Measurements from ENCODE around the gene COL17A1.

The COL17A1 gene

DNA sequence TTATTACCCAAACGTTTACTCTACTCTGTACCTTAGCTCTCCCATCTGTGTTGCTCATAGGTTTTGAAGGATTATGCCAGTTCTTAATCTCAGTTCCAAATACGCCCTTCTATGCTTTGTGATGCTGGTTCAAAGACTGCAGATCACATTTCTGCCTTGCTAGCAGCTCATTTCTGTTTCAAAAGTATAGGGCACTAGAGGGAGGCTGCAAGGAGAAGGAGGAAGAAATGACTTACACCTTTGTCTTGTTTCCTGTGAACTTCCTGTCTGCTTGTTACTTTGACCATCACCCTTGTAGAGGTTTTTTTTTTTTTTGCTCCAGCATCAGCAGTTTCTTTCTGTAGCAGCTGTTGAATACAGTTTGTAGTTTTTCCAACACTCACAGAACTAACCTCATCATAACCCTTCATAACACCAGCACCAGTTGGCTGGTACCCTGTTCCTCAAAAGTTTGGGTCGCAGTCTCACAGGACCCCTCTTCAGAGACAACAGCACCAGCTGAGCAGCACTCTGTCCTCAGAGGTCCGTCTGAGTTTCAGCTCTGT, 102.2 kb downstream of the COL17A1 start:
- DNase-seq: no peak

DNA sequence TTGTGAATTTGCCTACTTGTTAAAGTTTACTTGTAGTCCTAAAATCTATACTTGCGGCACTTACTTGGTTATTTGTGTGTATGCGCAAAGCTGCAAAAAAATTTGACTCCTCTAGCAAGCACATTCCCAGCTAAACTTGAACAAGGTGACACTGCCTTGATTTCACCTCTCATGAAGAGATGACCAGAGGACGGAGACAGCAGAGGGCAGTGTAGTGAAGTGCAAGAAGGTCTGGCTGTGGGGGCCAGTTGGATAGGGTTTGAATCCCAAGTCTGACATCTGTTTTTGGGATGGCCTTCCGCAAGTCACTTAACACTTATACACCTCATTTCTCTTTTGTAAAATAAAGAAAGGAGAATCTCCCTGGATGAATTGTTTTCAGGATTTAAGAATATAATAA, 103.0 kb downstream of the COL17A1 start:
- no peak for DNase-seq
